Breast epithelium (tissue), 3 donors: ENCODE data around the gene NTSR2.

ENCODE experiments used
- POLR2AphosphoS5 ChIP-seq, 3 donors: sonication (generic); formaldehyde crosslinking; IDR thresholded peaks; one replicate each; pipeline ENCODE4 v1.6.1; 2017; ENCODE audit warnings: antibody characterized with exemption in 3 of 3
- TF ChIP-seq, protein P1 (sequence below), 3 donors: fragments of 450-650 bp; IDR thresholded peaks; one replicate each; pipeline ENCODE4 v1.5.1; 2016 to 2017; ENCODE audit warnings: antibody characterized with exemption in 3 of 3, mild to moderate bottlenecking in 3 of 3, moderate library complexity in 3 of 3

DNA sequence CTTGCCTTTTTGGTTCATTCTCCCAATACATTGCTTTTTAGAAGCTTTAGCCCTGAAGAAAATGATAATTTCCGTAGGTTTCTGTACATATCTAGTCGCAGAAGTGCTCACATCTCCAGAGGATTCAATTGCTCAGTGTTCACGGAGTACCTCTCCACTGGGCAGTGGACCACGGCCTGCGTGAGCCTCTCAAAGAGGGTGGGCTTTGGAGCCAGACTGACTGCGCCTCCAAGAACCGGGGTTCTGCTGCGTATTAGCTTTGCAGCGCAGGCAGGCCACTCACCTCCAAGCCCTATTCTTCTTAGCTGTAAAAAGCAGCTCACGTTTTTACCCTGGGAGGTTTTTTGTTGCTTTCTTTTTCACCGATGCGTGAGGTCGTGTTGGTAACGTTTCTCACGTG is 35.4 kb downstream of the NTSR2 start:
- TF ChIP-seq, protein P1, sequence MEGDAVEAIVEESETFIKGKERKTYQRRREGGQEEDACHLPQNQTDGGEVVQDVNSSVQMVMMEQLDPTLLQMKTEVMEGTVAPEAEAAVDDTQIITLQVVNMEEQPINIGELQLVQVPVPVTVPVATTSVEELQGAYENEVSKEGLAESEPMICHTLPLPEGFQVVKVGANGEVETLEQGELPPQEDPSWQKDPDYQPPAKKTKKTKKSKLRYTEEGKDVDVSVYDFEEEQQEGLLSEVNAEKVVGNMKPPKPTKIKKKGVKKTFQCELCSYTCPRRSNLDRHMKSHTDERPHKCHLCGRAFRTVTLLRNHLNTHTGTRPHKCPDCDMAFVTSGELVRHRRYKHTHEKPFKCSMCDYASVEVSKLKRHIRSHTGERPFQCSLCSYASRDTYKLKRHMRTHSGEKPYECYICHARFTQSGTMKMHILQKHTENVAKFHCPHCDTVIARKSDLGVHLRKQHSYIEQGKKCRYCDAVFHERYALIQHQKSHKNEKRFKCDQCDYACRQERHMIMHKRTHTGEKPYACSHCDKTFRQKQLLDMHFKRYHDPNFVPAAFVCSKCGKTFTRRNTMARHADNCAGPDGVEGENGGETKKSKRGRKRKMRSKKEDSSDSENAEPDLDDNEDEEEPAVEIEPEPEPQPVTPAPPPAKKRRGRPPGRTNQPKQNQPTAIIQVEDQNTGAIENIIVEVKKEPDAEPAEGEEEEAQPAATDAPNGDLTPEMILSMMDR (IDR thresholded peaks at IDR 0.05): no peak
- TF ChIP-seq POLR2AphosphoS5 (IDR thresholded peaks at IDR 0.05): no peak
